ENCODE measurements around the gene ZNF12.

The ZNF12 gene

GRCh38 chr7:6647541-6647940 is 59.2 kb downstream of the ZNF12 start:
- no peak for TF ChIP-seq ZFX (IDR thresholded peaks at IDR 0.05)
- no peak for TF ChIP-seq CTCF (conservative IDR thresholded peaks at IDR 0.05)

GRCh38 chr7:6647080-6647479 is 59.7 kb downstream of the ZNF12 start:
- TF ChIP-seq CTCF (conservative IDR thresholded peaks at IDR 0.05) (no peak), ZFX (IDR thresholded peaks at IDR 0.05) (no peak)
- no peak overlapping the region for H3K27ac ChIP-seq

More at GRCh38 chr7:6647541-6647940, 59.2 kb downstream of the ZNF12 start:
- H3K27ac ChIP-seq: no peak overlapping the region

- H3K27ac ChIP-seq: no peak overlapping the region
- TF ChIP-seq ZFX (IDR thresholded peaks at IDR 0.05) (no peak), CTCF (conservative IDR thresholded peaks at IDR 0.05) (no peak)
Measured at GRCh38 chr7:6646465-6646864, 60.3 kb downstream of the ZNF12 start.

- no peak for TF ChIP-seq ZFX (IDR thresholded peaks at IDR 0.05)
- no peak for TF ChIP-seq CTCF (conservative IDR thresholded peaks at IDR 0.05)
- no peak overlapping the region for H3K27ac ChIP-seq
Measured at GRCh38 chr7:6644728-6645127, 62.0 kb downstream of the ZNF12 start.

- TF ChIP-seq ZFX (IDR thresholded peaks at IDR 0.05): no peak
- TF ChIP-seq CTCF (conservative IDR thresholded peaks at IDR 0.05): no peak
- H3K27ac ChIP-seq: no peak overlapping the region
Measured at GRCh38 chr7:6643915-6644625, 62.7 kb downstream of the ZNF12 start.

- H3K27ac ChIP-seq: no peak overlapping the region
- no peak for TF ChIP-seq CTCF (conservative IDR thresholded peaks at IDR 0.05)
- no peak for TF ChIP-seq ZFX (IDR thresholded peaks at IDR 0.05)
Measured at GRCh38 chr7:6642861-6643640, 63.7 kb downstream of the ZNF12 start.

GRCh38 chr7:6642239-6642839 is 64.4 kb downstream of the ZNF12 start:
- TF ChIP-seq CTCF (conservative IDR thresholded peaks at IDR 0.05) (no peak), ZFX (IDR thresholded peaks at IDR 0.05) (no peak)

More at GRCh38 chr7:6642239-6642839, 64.4 kb downstream of the ZNF12 start:
- H3K27ac ChIP-seq: no peak overlapping the region
